Nephron (organoid): ENCODE results near the gene NCAN.

Experiments used
- H3K27ac Mint-ChIP-seq, 3 experiments: 2 replicates each; pipeline ENCODE4 v1.8.0; 2020; ENCODE audit warnings: mixed read lengths in 3 of 3, mild to moderate bottlenecking in 2 of 3, moderate library complexity in 1 of 3
- H3K27me3 Mint-ChIP-seq: 2 replicates; pipeline ENCODE4 v1.8.0; 2021; ENCODE audit warnings: low read depth, mild to moderate bottlenecking, moderate library complexity, mixed read lengths
- H3K36me3 Mint-ChIP-seq: 2 replicates; pipeline ENCODE4 v1.8.0; 2020; ENCODE audit warnings: low read depth, mixed read lengths
- H3K4me1 Mint-ChIP-seq: 2 replicates; pipeline ENCODE4 v1.8.0; 2020; ENCODE audit warnings: mixed read lengths
- H3K4me3 Mint-ChIP-seq, 3 experiments: 2 replicates each; pipeline ENCODE4 v1.8.0; 2020; ENCODE audit warnings: mild to moderate bottlenecking in 3 of 3, mixed read lengths in 3 of 3, moderate library complexity in 2 of 3
- H3K9me3 Mint-ChIP-seq: 2 replicates; pipeline ENCODE4 v1.8.0; 2020; ENCODE audit warnings: mixed read lengths
- CTCF ChIP-seq, 3 experiments: fragments of 200-600 bp; sonication (generic); IDR thresholded peaks; one replicate each; pipeline ENCODE4 v1.5.0; 2021; ENCODE audit warnings: antibody characterized with exemption in 3 of 3; ENCODE audit not compliant: unreplicated experiment in 3 of 3

NCAN gene

GRCh38 chr19:19192078-19192882 is 19.5 kb upstream of the NCAN start, which contains the start of the genes BORCS8 and RFXANK:
BORCS8 (minus strand) TSS chr19:19192152; CDS start chr19:19192117, 35 bp downstream.
RFXANK (plus strand) TSS chr19:19192258; CDS start chr19:19193947, 1,689 bp downstream.
- H3K4me1 Mint-ChIP-seq: peaks cover 22% of the 10 kb centered on the region
- no peaks in the 10 kb centered on the region for H3K27me3 Mint-ChIP-seq
- H3K36me3 Mint-ChIP-seq: peaks cover 11% of the 10 kb centered on the region
- no peaks in the 10 kb centered on the region for H3K9me3 Mint-ChIP-seq
- H3K4me3 Mint-ChIP-seq: peak within 1 kb of the TSS; percentile 97 to 100 (median 99)
- H3K27ac Mint-ChIP-seq: peak within 1 kb of the TSS; percentile 99 to 100 (median 99)
- no peak for TF ChIP-seq CTCF (IDR thresholded peaks at IDR 0.05; ENCODE audit: unreplicated experiment in 3 of 3)

- Mint-ChIP-seq H3K27me3 (no peaks in the 10 kb centered on the region), H3K27ac (peak overlapping the region; percentile 99 to 100 (median 99)), H3K36me3 (peaks cover 17% of the 10 kb centered on the region), H3K4me1 (peaks cover 22% of the 10 kb centered on the region), H3K9me3 (no peaks in the 10 kb centered on the region), H3K4me3 (peak overlapping the region; percentile 97 to 100 (median 99))
- no peak for TF ChIP-seq CTCF (IDR thresholded peaks at IDR 0.05; ENCODE audit: unreplicated experiment in 3 of 3)
Observed at GRCh38 chr19:19192910-19193423, 18.8 kb upstream of the NCAN start.

DNA sequence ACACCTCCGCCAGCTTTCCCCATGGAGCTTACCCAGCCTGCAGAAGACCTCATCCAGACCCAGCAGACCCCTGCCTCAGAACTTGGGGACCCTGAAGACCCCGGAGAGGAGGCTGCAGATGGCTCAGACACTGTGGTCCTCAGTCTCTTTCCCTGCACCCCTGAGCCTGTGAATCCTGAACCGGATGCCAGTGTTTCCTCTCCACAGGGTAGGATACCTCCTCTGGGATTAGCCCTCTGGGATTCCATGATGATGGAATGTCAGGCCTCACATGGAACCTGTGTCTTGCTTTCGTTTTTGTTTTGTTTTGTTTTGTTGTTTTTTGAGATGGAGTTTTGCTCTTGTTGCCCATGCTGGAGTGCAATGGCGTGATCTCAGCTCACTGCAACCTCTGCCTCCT is 17.8 kb upstream of the NCAN start:
- Mint-ChIP-seq H3K27me3 (no peaks in the 10 kb centered on the region), H3K27ac (peak overlapping the region in 2 of 3 experiments; percentile 70 to 79), H3K36me3 (peaks cover 25% of the 10 kb centered on the region), H3K9me3 (no peaks in the 10 kb centered on the region), H3K4me1 (peaks cover 22% of the 10 kb centered on the region), H3K4me3 (peak overlapping the region; percentile 97 to 100 (median 99))
- no peak for TF ChIP-seq CTCF (IDR thresholded peaks at IDR 0.05; ENCODE audit: unreplicated experiment in 3 of 3)

DNA sequence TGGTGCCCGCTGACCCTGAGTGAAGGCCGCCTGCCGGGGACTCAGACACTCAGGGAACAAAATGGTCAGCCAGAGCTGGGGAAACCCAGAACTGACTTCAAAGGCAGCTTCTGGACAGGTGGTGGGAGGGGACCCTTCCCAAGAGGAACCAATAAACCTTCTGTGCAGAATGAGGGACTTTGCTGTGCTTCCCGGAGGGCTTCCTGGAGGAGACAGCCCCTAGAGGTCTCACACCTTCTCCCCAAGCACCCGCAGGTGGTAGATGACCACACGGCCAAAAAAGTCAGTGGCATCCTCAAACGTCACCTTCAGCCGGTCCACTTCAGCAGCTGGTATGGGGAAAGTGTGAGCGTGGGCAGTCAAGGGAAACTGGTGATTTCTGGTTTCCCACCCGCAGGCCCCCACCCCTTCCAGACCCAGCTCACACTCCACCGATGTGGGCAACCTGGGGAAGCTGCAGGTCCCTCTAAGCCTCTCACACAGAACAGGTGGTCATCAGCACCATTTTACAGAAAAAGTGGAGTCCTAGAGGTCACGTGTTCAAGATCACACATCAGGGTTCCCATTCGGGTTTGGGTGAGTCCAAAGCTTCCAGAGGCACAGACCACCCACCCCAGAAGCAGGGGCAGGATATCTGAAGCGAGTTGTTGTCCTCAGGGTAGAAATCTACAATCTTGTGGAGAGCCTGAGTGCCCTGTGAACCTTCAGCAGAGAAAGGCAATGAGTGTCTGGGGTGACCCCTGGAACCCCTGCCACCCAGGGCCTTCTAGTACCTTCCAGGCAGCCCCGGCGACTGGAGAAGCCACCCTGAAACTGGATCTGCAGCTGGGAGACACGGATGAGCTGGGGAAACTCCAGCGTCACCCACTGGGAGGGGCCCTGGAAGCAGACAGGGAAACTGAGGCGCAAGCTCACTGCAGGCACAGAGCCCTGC is 9.8 kb upstream of the NCAN start:
- peaks cover 26% of the 10 kb centered on the region for H3K36me3 Mint-ChIP-seq
- TF ChIP-seq CTCF (IDR thresholded peaks at IDR 0.05; ENCODE audit: unreplicated experiment in 3 of 3): no peak
- H3K27ac Mint-ChIP-seq: peak overlapping the region in 1 of 3 experiments; percentile 75
- H3K4me1 Mint-ChIP-seq: peaks cover 13% of the 10 kb centered on the region
- peaks cover 16% of the 10 kb centered on the region for H3K27me3 Mint-ChIP-seq
- no peaks in the 10 kb centered on the region for H3K9me3 Mint-ChIP-seq
- peak overlapping the region; percentile 90 to 93 (median 91) for H3K4me3 Mint-ChIP-seq

DNA sequence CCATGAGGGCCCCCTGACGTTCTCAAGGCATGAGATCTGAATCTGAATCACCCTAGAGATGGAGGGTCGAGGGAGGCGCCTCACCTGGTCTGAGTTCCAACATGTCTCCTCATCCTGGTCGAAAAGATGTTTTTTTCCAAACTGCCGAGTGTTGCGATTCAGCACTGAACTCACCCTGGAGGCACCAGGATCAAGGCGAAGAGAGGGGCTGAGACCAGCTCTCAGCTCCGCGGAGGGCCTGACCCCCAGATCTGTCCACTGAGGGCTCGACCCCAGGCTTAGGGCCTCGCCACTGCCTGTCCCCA is 9.1 kb upstream of the NCAN start:
- H3K9me3 Mint-ChIP-seq: no peaks in the 10 kb centered on the region
- H3K4me3 Mint-ChIP-seq: peak overlapping the region; percentile 90 to 93 (median 91)
- no peak for TF ChIP-seq CTCF (IDR thresholded peaks at IDR 0.05; ENCODE audit: unreplicated experiment in 3 of 3)
- H3K27me3 Mint-ChIP-seq: peaks cover 23% of the 10 kb centered on the region
- H3K4me1 Mint-ChIP-seq: peaks cover 13% of the 10 kb centered on the region
- peaks cover 20% of the 10 kb centered on the region for H3K36me3 Mint-ChIP-seq
- peak overlapping the region in 1 of 3 experiments; percentile 75 for H3K27ac Mint-ChIP-seq
